AG04449 (cell line): ENCODE results near the gene CTDSP2.
"Not testable (repeated sequence)": the region's sequence is repeated elsewhere in the genome, so short reads cannot be mapped to it uniquely, and the experiment has no call there.

ENCODE experiments used
- CTCF ChIA-PET: fragments of 350-600 bp; formaldehyde crosslinking; extraction: SDS; loops from one replicate; lab custom pipeline; 2021; ENCODE audit warnings: antibody characterized with exemption; lab: Yijun Ruan, JAX
- POLR2A ChIA-PET: fragments of 400-600, 350-600 bp; formaldehyde crosslinking; extraction: SDS; loops from one replicate; lab custom pipeline; 2020; ENCODE audit warnings: antibody characterized with exemption, inconsistent platforms; lab: Yijun Ruan, JAX
- DNase-seq: peaks from one replicate; pipeline ENCODE4 v3.0.0-alpha.2; 2010; ENCODE audit warnings: low read depth, low spot score
- H3K4me3 ChIP-seq: 2 replicates; pipeline ENCODE4 v1.5.1; 2011; ENCODE audit warnings: low read depth, mild to moderate bottlenecking, control low read depth, low read length
- CTCF ChIP-seq: IDR thresholded peaks from one replicate; pipeline ENCODE4 v1.5.1; 2011; ENCODE audit warnings: mild to moderate bottlenecking, moderate library complexity, low read length, control low read depth, inconsistent platforms; ENCODE audit not compliant: insufficient read depth; ENCODE audit errors: missing control alignments

Gene CTDSP2

DNA sequence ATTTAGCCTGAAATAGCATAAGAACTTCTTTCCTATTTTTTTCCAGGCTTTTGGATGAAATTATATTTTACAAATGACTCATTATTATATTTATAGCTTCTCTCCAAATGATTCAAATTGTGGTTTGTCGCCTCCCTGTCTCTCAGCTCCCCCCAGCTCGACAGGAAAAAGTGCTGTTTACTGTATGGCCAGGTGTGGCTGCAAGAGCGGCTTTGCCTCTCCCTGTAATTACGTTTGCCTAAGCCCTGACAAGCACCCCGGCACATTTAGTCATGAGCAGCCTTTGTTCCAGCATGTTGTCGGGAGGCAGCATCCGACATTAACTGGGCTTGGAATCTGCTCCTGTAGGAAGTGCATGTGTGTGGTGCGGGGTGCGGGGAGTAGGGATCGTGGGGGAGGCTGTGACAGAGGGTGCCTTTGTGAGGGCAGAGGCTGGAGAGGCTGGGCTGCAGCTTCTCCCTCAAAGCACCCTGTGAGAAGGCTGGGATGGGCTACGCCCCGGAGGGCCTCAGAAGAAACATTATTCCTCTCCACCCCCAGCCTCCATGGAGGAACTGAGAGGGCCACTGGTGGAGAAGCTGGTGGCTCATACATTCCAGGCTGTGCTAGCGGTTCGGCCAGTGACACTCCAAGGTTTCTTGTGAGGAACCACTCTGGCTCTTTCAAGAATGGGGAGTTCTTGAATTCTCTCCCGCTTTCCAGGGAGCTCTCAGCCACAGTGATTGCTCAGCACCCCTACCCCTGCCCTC is 42.1 kb upstream of the CTDSP2 start:
- ChIA-PET POLR2A (interaction anchor here (0.6 to 3.4 kb wide), 10 partner anchors 8 to 76 kb away, joined by 3 to 29 read pairs (median 4); partner anchors contain the start of gene CTDSP2), CTCF (interaction anchor here (0.9 to 3.2 kb wide), 10 partner anchors 8 to 163 kb away, joined by 3 to 22 read pairs (median 4); partner anchors contain the start of gene CTDSP2)
- no peak for DNase-seq
- no peak for TF ChIP-seq CTCF
- H3K4me3 ChIP-seq, result peak overlapping the region; percentile 38

- peak overlapping the region; percentile 38 for H3K4me3 ChIP-seq
- ChIA-PET POLR2A (interaction anchor here (0.6 to 3.4 kb wide), 11 partner anchors 8 to 75 kb away, joined by 3 to 29 read pairs (median 4); partner anchors contain the start of gene CTDSP2), CTCF (interaction anchor here (0.9 to 3.2 kb wide), 11 partner anchors 9 to 162 kb away, joined by 3 to 22 read pairs (median 3); partner anchors contain the start of gene CTDSP2)
- DNase-seq, result no peak
- no peak for TF ChIP-seq CTCF
Observed at GRCh38 chr12:57887631-57888408, 41.3 kb upstream of the CTDSP2 start.

DNA sequence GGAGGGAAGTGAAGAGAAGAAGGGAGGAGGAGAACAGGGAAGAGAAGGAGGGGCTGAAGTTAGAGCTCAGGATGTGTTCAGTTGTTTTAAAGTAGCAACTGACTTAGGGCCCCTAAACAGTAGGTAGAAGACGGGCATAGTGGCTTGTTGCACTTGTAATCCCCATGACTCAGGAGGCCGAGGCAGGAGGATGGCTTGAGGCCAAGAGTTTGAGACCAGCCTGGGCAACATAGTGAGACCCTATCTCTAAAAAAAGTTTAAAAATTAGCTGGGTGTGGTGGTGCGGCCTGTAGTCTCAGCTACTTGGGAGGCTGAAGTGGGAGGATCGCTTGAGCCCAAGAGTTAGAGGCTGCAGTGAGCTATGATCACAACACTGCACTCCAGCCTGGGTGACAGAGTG is 40.4 kb upstream of the CTDSP2 start:
- H3K4me3 ChIP-seq, DNase-seq: not testable (repeated sequence)
- ChIA-PET POLR2A (interaction anchor here (1.1 to 3.4 kb wide), 3 partner anchors 9 to 40 kb away, joined by 3 to 29 read pairs (median 9); partner anchors contain the start of gene CTDSP2), CTCF (interaction anchor here (0.8 to 1.7 kb wide), 7 partner anchors 9 to 85 kb away, joined by 3 to 9 read pairs (median 3); no protein-coding TSS in a partner anchor)

DNA sequence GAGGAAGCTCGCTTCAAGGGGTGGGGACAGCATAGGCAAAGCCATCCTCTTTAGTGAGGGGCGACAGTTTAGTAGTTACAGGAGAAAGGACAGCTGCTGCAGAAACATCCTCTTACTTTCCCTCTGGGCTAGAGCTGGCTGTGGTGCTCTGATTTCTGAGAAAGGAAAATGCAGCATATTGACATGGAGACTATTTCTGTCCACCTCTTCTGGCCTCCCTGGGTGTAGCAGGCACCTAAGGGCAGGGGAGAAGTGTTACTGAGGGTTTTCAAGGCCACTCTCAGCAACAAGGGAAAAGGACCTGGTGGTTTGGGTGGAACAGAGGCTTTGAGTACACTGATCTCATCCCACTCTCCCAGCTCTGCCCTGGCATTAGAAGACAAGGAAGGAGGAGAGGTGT is 40.0 kb upstream of the CTDSP2 start:
- TF ChIP-seq CTCF, result no peak
- ChIA-PET CTCF (interaction anchor here (0.8 to 1.7 kb wide), 7 partner anchors 9 to 84 kb away, joined by 3 to 9 read pairs (median 3); no protein-coding TSS in a partner anchor), POLR2A (interaction anchor here (1.1 to 1.3 kb wide), 2 partner anchors 9 to 40 kb away, joined by 3 to 9 read pairs; partner anchors contain the start of gene CTDSP2)
- H3K4me3 ChIP-seq, result no peak overlapping the region
- DNase-seq, result no peak

- POLR2A ChIA-PET, result no interaction called here
Observed at GRCh38 chr12:57885207-57885606, 38.7 kb upstream of the CTDSP2 start.

More at GRCh38 chr12:57885207-57885606, 38.7 kb upstream of the CTDSP2 start:
- CTCF ChIA-PET, result interaction anchor here (1.0 kb wide), 1 partner anchor 20 kb away, joined by 3 read pairs; no protein-coding TSS in a partner anchor
- DNase-seq, result no peak
- TF ChIP-seq CTCF, result no peak
- no peak overlapping the region for H3K4me3 ChIP-seq
